Fibroblast of lung (primary cell): ENCODE data around the gene RAPGEF6. TPM values are rescaled to one million over a fixed set of nuclear protein-coding genes. Genes with fewer than 3 reads are reported as not detected.

Source experiments
- DNase-seq, 2 donors: peaks; one replicate each; pipeline versions ENCODE4 v3.0.0 to v3.0.0-alpha.2; 2010; ENCODE audit warnings: low read depth in 2 of 2
- H2AFZ ChIP-seq: 2 replicates; pipeline ENCODE4 v1.5.1; 2012; ENCODE audit warnings: low read length, control low read depth, inconsistent platforms
- H3K27ac ChIP-seq: 2 replicates; pipeline ENCODE4 v1.5.1; 2011; ENCODE audit warnings: low read length, control low read depth; ENCODE audit not compliant: insufficient read depth
- H3K27me3 ChIP-seq: 2 replicates; pipeline ENCODE4 v1.5.1; 2011; ENCODE audit warnings: mild to moderate bottlenecking, low read length; ENCODE audit not compliant: control insufficient read depth, insufficient read depth
- H3K36me3 ChIP-seq: 2 replicates; pipeline ENCODE4 v1.5.1; 2011; ENCODE audit warnings: low read length; ENCODE audit not compliant: control insufficient read depth, insufficient read depth
- H3K4me1 ChIP-seq: 2 replicates; pipeline ENCODE4 v1.5.1; 2011; ENCODE audit warnings: low read length; ENCODE audit not compliant: control insufficient read depth, insufficient read depth; ENCODE audit errors: extremely low read depth
- H3K4me2 ChIP-seq: 2 replicates; pipeline ENCODE4 v1.5.1; 2011; ENCODE audit warnings: low read length, control low read depth; ENCODE audit not compliant: insufficient read depth; ENCODE audit errors: extremely low read depth
- H3K4me3 ChIP-seq, 4 experiments: fragments of 200-600 bp in 1 of 4; sonication (generic) in 1 of 4; replicated peaks in 1 of 4; 2 replicates each; pipeline ENCODE4 v1.5.1; 2011 to 2016; ENCODE audit warnings: low read length in 4 of 4, low read depth in 3 of 4, mild to moderate bottlenecking in 3 of 4, control low read depth in 2 of 4, inconsistent platforms in 1 of 4, mixed read lengths in 1 of 4; ENCODE audit not compliant: insufficient read depth in 1 of 4; ENCODE audit errors: control extremely low read depth in 1 of 4
- H3K79me2 ChIP-seq: 2 replicates; pipeline ENCODE4 v1.5.1; 2012; ENCODE audit warnings: mild to moderate bottlenecking, low read length, inconsistent platforms; ENCODE audit not compliant: control insufficient read depth, insufficient read depth
- H3K9ac ChIP-seq: 2 replicates; pipeline ENCODE4 v1.5.1; 2011; ENCODE audit warnings: mild to moderate bottlenecking, low read length, control low read depth; ENCODE audit not compliant: insufficient read depth
- H3K9me3 ChIP-seq: 2 replicates; pipeline ENCODE4 v1.5.1; 2012; ENCODE audit warnings: low read depth, low read length; ENCODE audit not compliant: control insufficient read depth, insufficient read depth
- H4K20me1 ChIP-seq: 2 replicates; pipeline ENCODE4 v1.5.1; 2011; ENCODE audit warnings: low read length; ENCODE audit not compliant: control insufficient read depth, insufficient read depth; ENCODE audit errors: extremely low read depth
- EZH2 ChIP-seq: IDR thresholded peaks from 2 replicates; pipeline ENCODE4 v1.5.1; 2012; ENCODE audit warnings: low read length, control low read depth, mild to moderate bottlenecking; ENCODE audit errors: missing control alignments
- polyA plus RNA-seq, 2 donors: library from polyadenylated mRNA; depleted of rRNA in 1 of 2; stranded (reverse) in 1 of 2; unstranded in 1 of 2; fragments of >200 nt; gene quantifications; 2 replicates each; pipeline ENCODE4 v1.2.1, GENCODE V29; 2011 to 2012; ENCODE audit warnings: missing spikeins in 1 of 2
- total RNA-seq: library from RNA; depleted of rRNA; stranded (reverse); fragments of >200 nt; gene quantifications from 2 replicates; pipeline ENCODE4 v1.2.1, GENCODE V29; 2014
- TF ChIP-seq, protein P1 (sequence below), 2 donors: IDR thresholded peaks in 1 of 2; conservative IDR thresholded peaks in 1 of 2; 1 replicate in 1 of 2; 2 replicates in 1 of 2; pipeline ENCODE4 v1.5.1; 2011 to 2012; ENCODE audit warnings: low read length in 2 of 2, control low read depth in 1 of 2, inconsistent platforms in 1 of 2, low read depth in 1 of 2, mild to moderate bottlenecking in 1 of 2

The RAPGEF6 gene
- total and polyA plus RNA-seq, 2 donors (not counting 1 experiment from before 2014, with no cell fraction given): 10.2 to 35.7 TPM

DNA sequence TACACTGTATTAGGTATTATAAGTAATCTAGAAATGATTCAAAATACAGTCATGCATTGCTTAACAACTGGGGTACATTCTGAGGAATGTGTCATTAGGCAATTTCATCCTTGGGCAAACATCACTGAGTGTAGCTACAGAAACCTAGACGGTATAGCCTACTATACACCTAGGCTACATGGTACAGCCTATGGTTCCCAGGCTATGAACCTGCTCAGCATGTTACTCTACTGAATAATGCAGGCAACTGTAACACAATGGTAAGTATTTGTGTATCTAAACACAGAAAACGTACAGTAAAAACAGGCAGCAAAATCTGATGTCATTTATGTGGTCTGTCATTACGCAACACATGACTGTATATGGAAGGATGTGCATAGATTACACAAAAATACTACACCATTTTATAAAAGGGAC, 96.8 kb downstream of the RAPGEF6 start:
- H3K79me2 ChIP-seq: no peaks in the 10 kb centered on the region
- no peak overlapping the region for H3K4me2 ChIP-seq
- peaks cover 14% of the 10 kb centered on the region for H3K4me1 ChIP-seq
- H3K27ac ChIP-seq: no peak overlapping the region
- no peaks in the 10 kb centered on the region for H4K20me1 ChIP-seq
- H3K9me3 ChIP-seq: no peaks in the 10 kb centered on the region
- H3K4me3 ChIP-seq: no peak overlapping the region
- TF ChIP-seq, protein P1, sequence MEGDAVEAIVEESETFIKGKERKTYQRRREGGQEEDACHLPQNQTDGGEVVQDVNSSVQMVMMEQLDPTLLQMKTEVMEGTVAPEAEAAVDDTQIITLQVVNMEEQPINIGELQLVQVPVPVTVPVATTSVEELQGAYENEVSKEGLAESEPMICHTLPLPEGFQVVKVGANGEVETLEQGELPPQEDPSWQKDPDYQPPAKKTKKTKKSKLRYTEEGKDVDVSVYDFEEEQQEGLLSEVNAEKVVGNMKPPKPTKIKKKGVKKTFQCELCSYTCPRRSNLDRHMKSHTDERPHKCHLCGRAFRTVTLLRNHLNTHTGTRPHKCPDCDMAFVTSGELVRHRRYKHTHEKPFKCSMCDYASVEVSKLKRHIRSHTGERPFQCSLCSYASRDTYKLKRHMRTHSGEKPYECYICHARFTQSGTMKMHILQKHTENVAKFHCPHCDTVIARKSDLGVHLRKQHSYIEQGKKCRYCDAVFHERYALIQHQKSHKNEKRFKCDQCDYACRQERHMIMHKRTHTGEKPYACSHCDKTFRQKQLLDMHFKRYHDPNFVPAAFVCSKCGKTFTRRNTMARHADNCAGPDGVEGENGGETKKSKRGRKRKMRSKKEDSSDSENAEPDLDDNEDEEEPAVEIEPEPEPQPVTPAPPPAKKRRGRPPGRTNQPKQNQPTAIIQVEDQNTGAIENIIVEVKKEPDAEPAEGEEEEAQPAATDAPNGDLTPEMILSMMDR (conservative IDR thresholded peaks at IDR 0.05 in 1 of 2, IDR thresholded peaks at IDR 0.05 in 1 of 2; ENCODE audit: low read depth in 1 of 2, low read length in 2 of 2): no peak
- TF ChIP-seq EZH2: no peak
- no peaks in the 10 kb centered on the region for H3K36me3 ChIP-seq
- no peaks in the 10 kb centered on the region for H3K27me3 ChIP-seq
- DNase-seq: peak; percentile 44 to 82
- no peak overlapping the region for H3K9ac ChIP-seq
- H2AFZ ChIP-seq: no peak overlapping the region

DNA sequence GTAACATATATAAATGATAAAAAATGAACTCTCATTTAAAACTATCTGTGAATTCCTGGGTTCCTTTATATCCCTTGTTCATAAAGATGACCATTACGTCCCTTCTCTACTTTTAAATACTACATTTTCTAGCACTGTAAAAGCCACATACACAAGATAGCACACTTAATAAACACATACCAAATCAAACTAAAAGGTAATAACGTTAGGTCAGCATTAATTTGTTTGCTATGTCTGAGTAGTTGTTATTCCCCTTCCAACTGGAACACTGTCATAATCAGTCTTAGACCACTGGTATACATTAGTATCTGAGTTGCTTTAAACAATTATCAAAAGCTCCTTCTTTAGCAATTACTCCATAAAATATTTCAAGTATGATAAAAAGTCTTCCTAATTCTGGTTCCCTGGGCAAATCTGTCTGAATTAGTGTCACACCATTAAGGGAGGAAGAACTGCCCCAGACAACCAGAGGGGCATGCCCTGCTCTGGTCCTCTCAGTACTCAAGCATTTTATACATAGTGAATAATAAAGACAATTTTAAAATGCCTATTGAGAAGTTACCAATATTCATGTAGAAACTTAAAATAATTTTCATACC, 98.1 kb downstream of the RAPGEF6 start:
- DNase-seq: no peak
- no peaks in the 10 kb centered on the region for H3K9me3 ChIP-seq
- no peak overlapping the region for H3K4me3 ChIP-seq
- H3K9ac ChIP-seq: no peak overlapping the region
- no peaks in the 10 kb centered on the region for H3K27me3 ChIP-seq
- H3K36me3 ChIP-seq: no peaks in the 10 kb centered on the region
- no peak overlapping the region for H2AFZ ChIP-seq
- H3K27ac ChIP-seq: no peak overlapping the region
- no peak overlapping the region for H3K4me2 ChIP-seq
- H3K4me1 ChIP-seq: peaks cover 14% of the 10 kb centered on the region
- TF ChIP-seq EZH2: no peak
- TF ChIP-seq, protein P1 (conservative IDR thresholded peaks at IDR 0.05 in 1 of 2, IDR thresholded peaks at IDR 0.05 in 1 of 2; ENCODE audit: low read depth in 1 of 2, low read length in 2 of 2): no peak
- no peaks in the 10 kb centered on the region for H3K79me2 ChIP-seq
- H4K20me1 ChIP-seq: no peaks in the 10 kb centered on the region

DNA sequence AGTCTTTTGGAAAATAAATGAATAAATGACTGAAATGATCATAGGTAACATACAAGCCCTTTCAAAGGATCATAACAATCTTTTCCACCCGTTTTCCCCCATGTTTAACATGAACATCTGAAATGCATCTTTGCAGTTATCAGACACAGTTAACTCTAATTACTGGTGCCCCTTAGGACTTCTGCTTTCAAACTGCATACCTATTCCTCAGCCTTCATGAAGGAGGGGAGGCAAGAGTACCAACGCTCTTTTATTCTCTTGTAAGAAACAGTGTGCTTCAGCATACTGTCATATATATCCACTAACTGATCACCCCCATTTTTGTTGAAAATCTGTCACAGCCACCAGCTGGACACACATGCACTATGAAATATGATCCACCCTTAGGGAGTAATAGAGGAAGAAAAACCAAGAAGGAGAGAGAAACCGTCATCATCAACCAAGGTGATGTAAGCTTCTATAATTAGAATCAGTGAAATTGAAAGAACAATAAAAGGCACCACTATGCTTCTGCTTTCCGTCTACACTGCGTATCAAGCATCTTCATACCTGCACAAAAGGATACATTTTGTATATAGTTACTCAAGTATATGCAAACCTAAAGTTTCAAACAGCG, 98.7 kb downstream of the RAPGEF6 start:
- Histone ChIP-seq H4K20me1 (no peaks in the 10 kb centered on the region), H3K79me2 (no peaks in the 10 kb centered on the region), H3K9me3 (no peaks in the 10 kb centered on the region), H3K27ac (no peak overlapping the region), H3K4me1 (peaks cover 14% of the 10 kb centered on the region), H3K4me2 (no peak overlapping the region), H3K36me3 (no peaks in the 10 kb centered on the region), H3K4me3 (no peak overlapping the region), H2AFZ (no peak overlapping the region), H3K27me3 (no peaks in the 10 kb centered on the region), H3K9ac (no peak overlapping the region)
- DNase-seq: peak; percentile 66 to 72
- TF ChIP-seq, protein P1 (conservative IDR thresholded peaks at IDR 0.05 in 1 of 2, IDR thresholded peaks at IDR 0.05 in 1 of 2; ENCODE audit: low read depth in 1 of 2, low read length in 2 of 2): no peak
- TF ChIP-seq EZH2: no peak
